Measurements from ENCODE around the gene ZNF765. TPM values are rescaled to one million over a fixed set of nuclear protein-coding genes. Genes with fewer than 3 reads are reported as not detected.

ZNF765 gene
- polyA plus RNA-seq, 4 donors, result 3.2 to 13.4 (median 3.5) TPM

Other genes with a start within 250 kb of the ZNF765 start
- 10 to 100 TPM in 1 of 4 donors, 1 to 10 TPM in 2, under 1 TPM in 1; 0.81 to 16.5 (median 1.8) TPM for gene ZNF347, start 236.1 kb upstream of the ZNF765 start, polyA plus RNA-seq
- gene ZNF665, start 201.8 kb upstream of the ZNF765 start, polyA plus RNA-seq, result 1 to 10 TPM in 3 of 4 donors, not detected in 1; 1.1 to 8.4 (median 2.7) TPM
- 10 to 100 TPM in 1 of 4 donors, 1 to 10 TPM in 2, under 1 TPM in 1; 0.27 to 30.5 (median 3.6) TPM for gene ZNF677, start 140.3 kb upstream of the ZNF765 start, polyA plus RNA-seq
- gene VN1R2, start 136.9 kb upstream of the ZNF765 start, polyA plus RNA-seq, result not detected
- not detected for gene VN1R4, start 127.4 kb upstream of the ZNF765 start, polyA plus RNA-seq
- 1 to 10 TPM; 2.2 to 8.1 (median 2.5) TPM for gene ZNF845, start 61.4 kb upstream of the ZNF765 start, polyA plus RNA-seq
- gene ZNF525, start 29.4 kb upstream of the ZNF765 start, polyA plus RNA-seq, result 10 to 100 TPM in 1 of 4 donors, 1 to 10 TPM in 3; 2.4 to 19.3 (median 4.3) TPM
- 10 to 100 TPM in 1 of 4 donors, 1 to 10 TPM in 3; 5.1 to 19.8 (median 6.2) TPM for gene ZNF761, start 36.8 kb downstream of the ZNF765 start, polyA plus RNA-seq
- gene ZNF813, start 72.6 kb downstream of the ZNF765 start, polyA plus RNA-seq, result 1 to 10 TPM in 2 of 4 donors, under 1 TPM in 2; 0.45 to 7.6 (median 1.1) TPM
- gene ZNF331, start 143.0 kb downstream of the ZNF765 start, polyA plus RNA-seq, result 10 to 100 TPM in 1 of 4 donors, 1 to 10 TPM in 3; 2.2 to 18.5 (median 4.7) TPM
- not detected for gene DPRX, start 236.8 kb downstream of the ZNF765 start, polyA plus RNA-seq